ENCODE measurements around the gene FANCI. TPM values are rescaled to one million over a fixed set of nuclear protein-coding genes. Genes with fewer than 3 reads are reported as not detected.

Gene FANCI
- total and polyA plus RNA-seq, 2 of the 13 experiments (the other 11 are each of a cell fraction or from before 2014, with no cell fraction given), result 15.7 to 68.8 TPM

DNA sequence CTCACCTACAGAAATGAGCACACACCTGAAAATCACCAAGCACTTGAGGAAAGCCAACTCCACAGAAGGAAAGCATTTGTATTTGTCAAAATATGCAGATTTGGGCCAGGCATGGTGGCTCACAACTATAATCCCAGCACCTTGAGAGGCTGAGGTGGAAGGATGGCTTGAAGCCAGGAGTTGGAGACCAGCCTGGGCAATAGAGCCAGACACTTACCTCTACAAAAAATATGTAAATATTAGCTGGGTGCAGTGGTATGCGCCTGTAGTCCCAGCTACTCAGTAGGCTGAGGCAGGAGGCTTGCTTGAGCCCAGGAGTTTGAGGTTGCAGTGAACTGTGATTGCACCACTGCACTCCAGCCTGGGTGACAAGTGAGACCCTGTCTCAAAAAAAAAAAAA, 34.7 kb upstream of the FANCI start:
- H3K4me2 ChIP-seq (ENCODE audit: low read depth, low read length), result no peak overlapping the region
- 23% methylated on average over 1 of the region's 1 CpG for WGBS (ENCODE audit: low lambda C conversion rate)
- no peak overlapping the region for H3K27ac ChIP-seq (ENCODE audit: extremely low read length, insufficient read depth, low read length)
- intact Hi-C loops (cut with micrococcal nuclease; ENCODE audit: unreplicated experiment) (loop anchor here (10.0 kb wide), 1 partner anchor 96 kb away; no protein-coding TSS in a partner anchor), in situ Hi-C loops (cut with HindIII; ENCODE audit: extremely low pct_ligation_motif_present, low pct_unique_long_range_greater_than_20kb) (loop anchor here (5.0 to 10.0 kb wide), 2 partner anchors 33 to 86 kb away; partner anchors contain the start of gene FANCI)
- no peak for DNase-seq (ENCODE audit: low spot score)
- ATAC-seq, result no peak
- POLR2A ChIA-PET, result interaction anchor here (0.7 kb wide), 1 partner anchor 121 kb away, joined by 3 read pairs; the partner anchor contains the start of gene ABHD2
- no peak overlapping the region for H3K4me3 ChIP-seq (replicated peaks in 1 of 3; ENCODE audit: insufficient read depth in 1 of 3, low read depth in 2 of 3, low read length in 3 of 3)
- H3K27me3 ChIP-seq (ENCODE audit: control insufficient read depth in 1 of 2, insufficient read depth in 2 of 2, low read length in 2 of 2), result no peaks in the 10 kb centered on the region
- CTCF ChIA-PET (ENCODE audit: low intra/inter-chr PET ratio, low total read pairs), result no interaction called here
- no peaks in the 10 kb centered on the region for H3K36me3 ChIP-seq (replicated peaks in 1 of 2; ENCODE audit: control insufficient read depth in 1 of 2, insufficient read depth in 2 of 2, low read length in 2 of 2)
- H4K20me1 ChIP-seq (ENCODE audit: insufficient read depth, low read length), result no peaks in the 10 kb centered on the region
- TF ChIP-seq, protein P1, sequence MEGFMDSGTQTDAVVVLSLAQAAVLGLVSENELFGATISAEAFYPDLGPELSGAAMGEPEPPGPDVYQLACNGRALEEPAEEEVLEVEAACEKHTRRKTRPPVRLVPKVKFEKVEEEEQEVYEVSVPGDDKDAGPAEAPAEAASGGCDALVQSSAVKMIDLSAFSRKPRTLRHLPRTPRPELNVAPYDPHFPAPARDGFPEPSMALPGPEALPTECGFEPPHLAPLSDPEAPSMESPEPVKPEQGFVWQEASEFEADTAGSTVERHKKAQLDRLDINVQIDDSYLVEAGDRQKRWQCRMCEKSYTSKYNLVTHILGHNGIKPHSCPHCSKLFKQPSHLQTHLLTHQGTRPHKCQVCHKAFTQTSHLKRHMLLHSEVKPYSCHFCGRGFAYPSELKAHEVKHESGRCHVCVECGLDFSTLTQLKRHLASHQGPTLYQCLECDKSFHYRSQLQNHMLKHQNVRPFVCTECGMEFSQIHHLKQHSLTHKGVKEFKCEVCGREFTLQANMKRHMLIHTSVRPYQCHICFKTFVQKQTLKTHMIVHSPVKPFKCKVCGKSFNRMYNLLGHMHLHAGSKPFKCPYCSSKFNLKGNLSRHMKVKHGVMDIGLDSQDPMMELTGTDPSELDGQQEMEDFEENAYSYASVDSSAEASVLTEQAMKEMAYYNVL (CRISPR knock-in tag; IDR thresholded peaks at IDR 0.05; ENCODE audit: borderline replicate concordance), result no peak
- TF ChIP-seq ZNF121 (CRISPR knock-in tag; IDR thresholded peaks at IDR 0.05) (0 out of 2 replicates have a peak, but pooled peaks have one; percentile 14), THAP11 (CRISPR knock-in tag; IDR thresholded peaks at IDR 0.05) (no peak)
- no peak overlapping the region for H2AFZ ChIP-seq (ENCODE audit: low read length)
- no peak for FAIRE-seq
- H3K79me2 ChIP-seq (ENCODE audit: insufficient read depth, low read length), result no peaks in the 10 kb centered on the region
- peaks cover 6% of the 10 kb centered on the region; the same call in 1 of the 2 replicates for H3K4me1 ChIP-seq (ENCODE audit: insufficient read depth, low read length)
- BruUV-seq (replicated peaks), result no TSS peak
- H3K9me3 ChIP-seq (ENCODE audit: low read length), result no peaks in the 10 kb centered on the region
- H3K9ac ChIP-seq (ENCODE audit: insufficient read depth, low read depth, low read length), result no peak overlapping the region

DNA sequence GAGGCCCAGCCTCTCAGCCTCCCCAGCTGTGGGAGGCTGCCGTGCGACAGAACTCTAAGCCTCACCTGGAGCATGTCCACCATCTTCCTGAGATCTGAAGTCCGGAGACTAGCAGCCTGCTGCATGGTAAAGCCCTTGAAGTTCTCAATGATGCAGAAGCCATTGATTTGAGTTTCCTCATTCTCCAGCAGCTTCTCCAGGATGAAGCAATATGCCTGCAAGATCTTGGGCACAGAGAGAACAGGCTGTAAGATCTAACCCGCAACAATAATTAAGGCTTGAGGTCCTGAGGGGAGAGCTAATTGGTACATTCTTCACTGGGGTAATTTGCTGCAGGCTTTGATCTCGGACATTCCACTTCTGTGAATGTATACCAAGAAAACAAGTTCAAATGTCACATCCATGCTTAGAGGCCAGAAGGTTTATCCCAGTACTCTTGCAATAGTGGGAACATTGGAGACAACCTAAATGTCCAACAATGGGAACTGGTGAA, 32.1 kb upstream of the FANCI start:
- ATAC-seq, result no peak
- Histone ChIP-seq H3K79me2 (ENCODE audit: insufficient read depth, low read length) (no peaks in the 10 kb centered on the region), H3K4me1 (ENCODE audit: insufficient read depth, low read length) (peaks cover 6% of the 10 kb centered on the region; the same call in 1 of the 2 replicates), H4K20me1 (ENCODE audit: insufficient read depth, low read length) (no peaks in the 10 kb centered on the region), H3K36me3 (replicated peaks in 1 of 2; ENCODE audit: control insufficient read depth in 1 of 2, insufficient read depth in 2 of 2, low read length in 2 of 2) (no peaks in the 10 kb centered on the region), H3K9me3 (ENCODE audit: low read length) (no peaks in the 10 kb centered on the region), H2AFZ (ENCODE audit: low read length) (no peak overlapping the region), H3K27me3 (ENCODE audit: control insufficient read depth in 1 of 2, insufficient read depth in 2 of 2, low read length in 2 of 2) (no peaks in the 10 kb centered on the region), H3K27ac (ENCODE audit: extremely low read length, insufficient read depth, low read length) (no peak overlapping the region), H3K4me3 (replicated peaks in 1 of 3; ENCODE audit: insufficient read depth in 1 of 3, low read depth in 2 of 3, low read length in 3 of 3) (no peak overlapping the region), H3K9ac (ENCODE audit: insufficient read depth, low read depth, low read length) (no peak overlapping the region), H3K4me2 (ENCODE audit: low read depth, low read length) (no peak overlapping the region)
- no peak for TF ChIP-seq TBL1XR1 (IDR thresholded peaks at IDR 0.05; ENCODE audit: borderline replicate concordance, low read length, partially characterized antibody)
- TF ChIP-seq TEAD3 (CRISPR knock-in tag; optimal IDR thresholded peaks at IDR 0.05; ENCODE audit: borderline replicate concordance), result no peak
- no peak for TF ChIP-seq ZSCAN12 (CRISPR knock-in tag; IDR thresholded peaks at IDR 0.05)
- TF ChIP-seq ZFP62 (CRISPR knock-in tag; IDR thresholded peaks at IDR 0.05), result no peak
- no peak for TF ChIP-seq PPARG (CRISPR knock-in tag; conservative IDR thresholded peaks at IDR 0.05)
- no peak for TF ChIP-seq ZC3H13 (CRISPR knock-in tag; IDR thresholded peaks at IDR 0.05)
- TF ChIP-seq, protein P2, sequence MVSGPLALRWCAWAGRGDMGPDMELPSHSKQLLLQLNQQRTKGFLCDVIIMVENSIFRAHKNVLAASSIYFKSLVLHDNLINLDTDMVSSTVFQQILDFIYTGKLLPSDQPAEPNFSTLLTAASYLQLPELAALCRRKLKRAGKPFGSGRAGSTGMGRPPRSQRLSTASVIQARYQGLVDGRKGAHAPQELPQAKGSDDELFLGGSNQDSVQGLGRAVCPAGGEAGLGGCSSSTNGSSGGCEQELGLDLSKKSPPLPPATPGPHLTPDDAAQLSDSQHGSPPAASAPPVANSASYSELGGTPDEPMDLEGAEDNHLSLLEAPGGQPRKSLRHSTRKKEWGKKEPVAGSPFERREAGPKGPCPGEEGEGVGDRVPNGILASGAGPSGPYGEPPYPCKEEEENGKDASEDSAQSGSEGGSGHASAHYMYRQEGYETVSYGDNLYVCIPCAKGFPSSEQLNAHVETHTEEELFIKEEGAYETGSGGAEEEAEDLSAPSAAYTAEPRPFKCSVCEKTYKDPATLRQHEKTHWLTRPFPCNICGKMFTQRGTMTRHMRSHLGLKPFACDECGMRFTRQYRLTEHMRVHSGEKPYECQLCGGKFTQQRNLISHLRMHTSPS (CRISPR knock-in tag; IDR thresholded peaks at IDR 0.05; ENCODE audit: low read depth), result no peak
- no peak for TF ChIP-seq NR3C1 (CRISPR knock-in tag; IDR thresholded peaks at IDR 0.05)
- in situ Hi-C loops (cut with HindIII; ENCODE audit: extremely low pct_ligation_motif_present, low pct_unique_long_range_greater_than_20kb), result no loop called here
- intact Hi-C loops (cut with micrococcal nuclease; ENCODE audit: unreplicated experiment), result no loop called here
- FAIRE-seq, result no peak
- WGBS (ENCODE audit: low lambda C conversion rate), result 38% methylated on average over 4 of the region's 5 CpGs
- DNase-seq (ENCODE audit: low spot score), result no peak
- ChIA-PET POLR2A (no interaction called here), CTCF (ENCODE audit: low intra/inter-chr PET ratio, low total read pairs) (no interaction called here)
- no TSS peak for BruUV-seq (replicated peaks)

All from HepG2 (cell line).